Activated CD4-positive, alpha-beta T cell treated with anti-CD3 and anti-CD28 coated beads for 1 hour (primary cell): ENCODE data around the gene VOPP1.

ENCODE experiments used
- DNase-seq: peaks from one replicate; pipeline ENCODE4 v3.0.0-alpha.2; 2020

The VOPP1 gene

DNA sequence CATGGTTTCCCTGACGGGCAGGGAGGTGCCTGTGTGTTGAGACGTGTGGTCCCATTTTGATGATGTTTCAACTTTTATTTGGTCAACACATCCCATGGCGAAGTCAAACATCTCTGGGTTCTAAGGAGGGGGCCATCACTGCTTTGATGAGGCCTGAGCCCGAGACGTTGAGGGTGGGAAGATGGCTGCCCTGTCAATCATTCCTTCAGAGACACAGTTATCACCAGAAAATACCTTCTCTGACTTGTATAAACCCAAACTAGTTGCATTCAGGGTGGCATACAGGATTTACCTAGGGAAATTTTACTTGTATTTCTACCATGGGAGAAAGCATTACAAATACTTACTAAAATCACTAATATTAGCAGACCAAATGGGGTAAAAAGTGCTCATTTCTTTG, 64.6 kb downstream of the VOPP1 start:
- no peak for DNase-seq

DNA sequence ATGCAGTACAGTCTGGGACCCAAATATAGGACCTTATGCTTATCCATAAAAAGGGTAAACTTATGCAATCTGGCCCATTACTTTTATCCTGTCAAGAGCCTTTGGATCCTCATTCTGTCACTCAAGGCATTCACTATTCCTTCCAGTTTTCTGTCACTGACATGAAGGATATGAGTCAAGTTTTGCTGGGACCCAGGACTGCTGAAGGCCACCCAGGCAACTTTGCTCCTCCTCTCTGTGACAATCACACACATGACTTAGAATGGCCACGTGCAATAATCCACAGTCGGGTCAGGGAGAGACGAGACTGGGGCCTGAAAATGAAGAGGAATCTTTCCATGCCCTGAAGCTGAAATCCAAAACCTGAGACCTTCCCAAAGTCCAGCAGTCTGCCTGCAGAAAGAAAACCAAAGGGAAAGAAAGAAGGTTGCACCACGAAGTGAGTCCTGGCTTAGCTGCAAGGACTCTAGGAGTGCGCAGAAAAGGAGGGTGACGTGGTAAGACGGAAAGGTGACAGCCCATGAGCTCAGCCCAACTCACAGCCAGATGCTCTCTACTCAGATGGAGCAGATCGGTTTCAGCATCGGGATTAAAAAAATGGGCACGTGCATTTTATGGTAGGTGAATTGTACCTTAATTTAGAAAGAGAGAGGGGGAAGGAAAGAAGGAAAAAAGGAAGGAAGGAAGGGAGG, 67.2 kb downstream of the VOPP1 start:
- DNase-seq = no peak

GRCh38 chr7:55504093-55504859, 68.0 kb downstream of the VOPP1 start:
- no peak for DNase-seq

DNA sequence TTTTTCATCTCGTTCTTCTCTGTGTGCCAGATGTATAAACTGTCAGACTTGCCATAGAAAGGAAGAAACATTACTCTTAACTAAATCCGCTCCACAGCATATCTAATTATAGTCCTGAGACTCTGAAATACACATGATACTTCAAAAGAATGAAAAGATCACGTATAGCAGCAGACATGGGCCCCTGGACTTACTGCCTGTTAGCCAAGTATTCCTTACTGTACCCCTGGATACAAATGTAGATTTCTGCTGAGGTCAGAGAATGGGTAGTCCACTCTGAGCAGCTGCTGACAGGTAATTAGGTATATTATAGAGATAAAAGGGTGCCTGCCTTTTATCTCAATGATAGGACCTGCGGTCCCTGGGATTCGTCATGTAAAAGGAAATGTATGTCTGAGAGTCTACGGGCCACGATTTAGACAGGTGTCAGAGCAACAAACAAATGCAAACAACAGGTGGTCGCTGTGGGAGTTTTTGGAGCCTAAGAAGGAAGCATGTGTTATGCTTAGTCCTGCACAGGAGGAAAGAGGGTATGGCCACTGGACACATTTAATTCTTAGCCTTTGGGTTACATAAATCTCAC, 69.4 kb downstream of the VOPP1 start:
- DNase-seq = no peak

DNA sequence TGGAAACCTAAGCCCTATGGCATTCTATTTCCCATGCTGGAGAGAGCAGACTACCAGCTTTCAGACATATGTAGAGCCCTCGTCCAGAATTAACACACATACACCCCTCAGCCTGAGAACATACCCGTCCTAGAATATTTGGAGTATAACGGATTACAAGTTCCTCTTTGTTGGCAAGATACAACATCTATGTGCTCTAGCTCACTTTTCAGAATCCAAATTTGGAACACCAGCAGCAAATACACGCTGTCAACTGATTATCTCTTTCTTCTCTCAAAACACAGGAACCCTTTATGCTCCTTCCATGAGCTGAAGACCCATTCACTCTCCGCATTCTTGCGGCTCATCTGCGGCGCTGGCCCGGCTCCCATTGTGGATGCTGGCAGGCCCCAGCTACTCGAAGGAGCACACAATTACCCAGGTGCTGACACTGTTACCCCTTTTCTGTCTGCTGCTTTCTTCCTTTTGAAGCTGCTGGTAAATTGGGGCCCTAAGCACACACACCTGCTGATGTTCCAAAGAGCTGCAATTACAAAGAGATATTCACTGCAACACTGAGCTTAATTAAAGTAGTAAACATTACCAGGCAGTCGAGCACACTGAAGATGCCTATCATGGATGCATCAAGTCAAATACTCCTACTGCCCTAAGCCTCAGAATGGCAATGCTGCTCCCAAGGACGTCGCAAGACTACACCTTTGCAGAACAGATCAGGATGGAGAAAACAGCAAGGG, 70.0 kb downstream of the VOPP1 start:
- no peak for DNase-seq

DNA sequence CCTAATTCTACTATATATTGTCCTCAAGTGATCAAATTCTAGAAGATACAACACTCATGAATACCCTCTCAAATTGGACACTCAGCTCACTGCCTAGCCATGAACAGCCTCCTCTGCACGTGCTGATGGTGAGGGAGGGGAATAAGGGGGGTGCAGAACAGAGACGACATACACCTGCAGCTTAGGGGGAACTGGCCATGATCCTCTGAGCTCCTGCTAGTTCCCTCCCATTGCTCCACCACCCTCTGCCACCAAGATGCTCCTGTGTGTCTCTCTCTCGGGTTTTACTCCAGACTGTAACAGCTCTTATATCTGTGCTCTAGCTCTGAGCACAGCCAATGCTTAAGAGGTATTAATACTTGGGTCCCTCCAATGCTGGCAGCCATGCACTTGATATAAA, 70.7 kb downstream of the VOPP1 start:
- DNase-seq = no peak

DNA sequence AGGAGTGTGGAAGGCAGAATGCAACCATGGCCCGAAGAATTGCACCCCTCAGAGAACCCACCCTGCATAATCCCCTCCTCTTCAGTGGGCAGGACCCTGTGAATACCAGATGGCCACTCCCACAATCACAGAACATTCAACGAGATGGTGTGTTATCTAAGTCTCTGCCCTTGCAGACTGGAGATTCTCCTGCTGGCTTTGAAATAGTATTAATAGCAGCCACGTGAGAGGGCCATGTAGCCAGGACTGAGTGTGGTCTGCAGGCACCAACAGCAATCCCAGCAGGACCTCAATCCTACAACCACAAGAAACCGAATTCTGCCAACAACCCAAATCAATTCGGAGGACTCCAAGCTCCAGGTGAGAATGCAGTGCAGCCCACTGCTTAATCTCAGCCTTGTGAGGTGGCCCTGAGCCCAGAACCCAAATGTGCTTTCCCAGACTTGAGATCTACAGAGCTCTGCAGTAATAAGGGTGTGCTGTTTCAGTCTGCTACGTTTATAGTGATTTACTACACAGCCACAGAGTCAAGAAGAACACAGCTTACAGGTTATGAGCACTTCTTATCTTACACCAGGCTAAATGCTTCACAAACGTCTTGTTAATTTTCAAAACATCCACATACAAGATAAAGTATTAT, 72.1 kb downstream of the VOPP1 start:
- DNase-seq = no peak

DNA sequence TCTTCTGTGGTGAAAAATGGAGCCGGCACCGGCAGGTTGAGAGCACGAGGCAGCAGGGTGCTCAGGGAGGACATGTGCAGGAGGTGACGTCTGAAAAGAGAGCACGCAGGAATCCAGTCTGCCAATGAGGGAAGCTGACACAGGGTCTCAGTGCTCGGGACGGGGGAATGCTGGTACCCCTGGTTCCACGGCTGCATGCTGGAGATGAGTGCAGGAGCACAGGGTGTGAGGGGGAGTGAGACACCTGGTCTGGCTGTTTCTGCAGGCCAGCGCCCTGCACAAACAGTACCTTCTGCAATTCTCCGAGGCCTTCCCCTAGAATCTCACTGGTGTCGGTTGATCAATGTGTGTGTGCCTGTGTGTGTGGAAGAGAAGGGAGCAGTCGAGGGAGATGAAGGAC, 72.7 kb downstream of the VOPP1 start:
- no peak for DNase-seq

DNA sequence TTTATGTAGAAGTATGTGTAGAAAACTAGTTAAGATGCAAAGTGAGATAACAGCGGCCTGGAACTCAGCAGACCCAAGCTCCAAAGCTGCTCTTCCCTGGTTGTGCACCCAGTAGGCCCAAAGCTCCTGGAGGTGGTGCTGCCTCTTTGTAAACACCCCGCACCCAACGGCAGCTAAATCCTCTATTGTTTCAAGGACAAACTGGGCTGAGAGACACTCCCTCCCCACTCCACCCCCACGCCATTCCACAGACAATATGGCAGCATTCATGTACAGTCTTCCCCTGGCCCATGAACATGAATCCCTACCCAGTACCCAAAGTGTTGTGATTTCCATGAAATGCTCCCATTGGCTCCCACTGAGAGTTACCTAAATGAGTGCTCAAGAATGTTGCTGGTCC, 73.5 kb downstream of the VOPP1 start:
- DNase-seq = no peak

DNA sequence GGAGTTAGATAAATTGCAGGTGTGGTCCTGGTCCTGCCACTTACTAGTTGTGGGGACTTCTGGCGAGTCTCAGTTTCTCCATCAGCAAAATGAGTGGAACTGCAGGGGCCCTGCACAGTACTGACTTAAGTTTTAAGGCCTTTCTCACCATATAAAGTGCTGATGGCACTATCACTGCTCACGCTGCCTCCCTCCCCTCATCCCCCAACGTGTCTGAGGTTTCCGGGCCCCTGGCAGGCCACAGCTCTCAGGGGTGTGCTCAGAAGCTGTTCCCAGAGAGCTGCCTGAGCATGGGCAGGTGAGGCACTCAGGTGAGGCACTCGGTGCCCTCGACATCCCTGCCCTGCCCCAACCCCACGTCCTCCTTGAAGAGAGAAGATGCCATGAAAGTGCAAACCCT, 74.2 kb downstream of the VOPP1 start:
- DNase-seq = no peak

DNA sequence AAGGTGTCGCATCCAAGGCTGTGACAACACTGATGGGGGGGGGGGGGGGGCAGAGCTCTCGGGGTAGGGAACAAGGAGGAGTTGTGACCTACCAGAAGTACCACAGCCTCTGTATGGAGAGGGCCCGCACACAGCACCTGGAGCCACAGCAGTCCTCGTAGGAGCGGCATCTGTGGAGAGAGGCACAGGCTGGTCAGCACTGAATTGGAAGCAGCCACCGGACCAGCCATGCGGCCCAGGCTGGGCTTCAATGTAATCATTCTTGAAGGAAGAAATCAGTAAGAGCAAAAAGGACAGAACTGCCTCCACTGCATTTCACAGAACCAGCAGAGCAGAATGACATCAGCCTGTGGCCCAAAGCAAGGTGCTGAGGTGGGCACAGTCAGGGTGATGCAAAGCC, 74.8 kb downstream of the VOPP1 start:
- DNase-seq = no peak

GRCh38 chr7:55496906-55497305, 75.4 kb downstream of the VOPP1 start:
- DNase-seq = no peak

GRCh38 chr7:55494951-55495350, 77.4 kb downstream of the VOPP1 start:
- DNase-seq = no peak

DNA sequence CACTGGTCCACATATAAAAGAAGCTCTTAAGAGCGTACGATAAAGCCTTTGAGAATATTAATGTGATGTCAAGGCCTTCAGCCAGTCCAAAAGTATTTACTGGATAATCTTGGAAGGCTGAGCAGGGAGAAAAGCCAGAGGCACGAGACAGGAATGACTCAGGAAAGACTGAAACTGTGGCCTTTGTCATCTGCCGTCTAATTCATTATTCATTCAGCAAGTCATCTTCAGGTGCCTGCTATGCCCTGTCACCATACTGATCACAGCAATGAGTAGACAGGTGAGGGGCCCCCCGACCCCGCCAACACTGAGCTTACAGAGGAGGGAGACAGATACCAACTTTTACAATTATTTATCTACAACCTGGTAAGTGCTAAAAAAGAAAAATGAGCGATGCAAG, 78.9 kb downstream of the VOPP1 start:
- DNase-seq = no peak

DNA sequence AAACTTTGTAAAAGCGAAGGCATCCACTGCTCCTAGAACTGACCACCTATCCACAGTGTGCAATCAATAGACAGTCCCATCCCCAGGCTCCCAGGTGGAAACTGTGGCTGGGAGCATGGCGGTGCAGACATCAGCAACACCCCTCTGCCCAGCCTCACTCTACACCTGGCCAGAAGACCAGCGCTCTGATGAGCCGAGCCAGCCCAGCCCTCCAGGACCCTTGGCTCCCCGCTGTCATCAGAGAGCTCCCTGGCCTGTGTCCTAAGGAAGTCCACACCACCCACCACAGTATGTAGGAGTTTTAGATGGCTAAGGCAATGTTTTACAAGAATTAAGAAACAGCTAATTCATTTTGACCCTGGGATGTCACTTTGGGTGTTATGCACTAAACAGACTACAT, 81.0 kb downstream of the VOPP1 start:
- no peak for DNase-seq

GRCh38 chr7:55490099-55490498, 82.2 kb downstream of the VOPP1 start:
- no peak for DNase-seq

GRCh38 chr7:55489552-55489951, 82.8 kb downstream of the VOPP1 start:
- DNase-seq = no peak

DNA sequence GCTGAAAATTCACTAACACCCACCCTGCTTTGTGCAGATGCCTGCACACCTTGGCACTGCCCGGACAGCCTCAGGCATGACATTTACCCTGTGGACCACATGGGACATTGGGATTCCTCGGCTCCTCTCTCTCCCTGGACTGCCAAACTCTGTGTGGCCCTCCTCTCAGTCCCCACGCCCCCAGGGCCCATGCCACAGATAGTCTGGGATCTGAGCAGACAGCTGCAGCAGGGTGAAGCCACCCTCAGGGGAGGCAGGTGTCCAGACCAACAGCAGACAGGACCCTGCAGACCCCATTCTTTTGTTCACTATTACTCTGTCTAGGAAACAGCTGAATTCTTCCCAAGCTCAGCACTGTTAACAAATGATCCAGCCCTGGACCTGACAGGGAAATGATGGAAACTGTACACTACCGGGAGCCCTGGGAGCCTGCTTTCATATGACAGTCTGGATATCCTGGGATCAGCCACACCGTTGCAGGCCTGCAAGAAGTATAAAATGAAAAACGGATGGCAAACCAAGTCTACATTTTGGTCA, 83.4 kb downstream of the VOPP1 start:
- DNase-seq = no peak

- no peak for DNase-seq
Observed at GRCh38 chr7:55488216-55488615, 84.1 kb downstream of the VOPP1 start.

- DNase-seq = no peak
Observed at GRCh38 chr7:55486991-55487390, 85.3 kb downstream of the VOPP1 start.

- no peak for DNase-seq
Observed at GRCh38 chr7:55486192-55486590, 86.1 kb downstream of the VOPP1 start.

DNA sequence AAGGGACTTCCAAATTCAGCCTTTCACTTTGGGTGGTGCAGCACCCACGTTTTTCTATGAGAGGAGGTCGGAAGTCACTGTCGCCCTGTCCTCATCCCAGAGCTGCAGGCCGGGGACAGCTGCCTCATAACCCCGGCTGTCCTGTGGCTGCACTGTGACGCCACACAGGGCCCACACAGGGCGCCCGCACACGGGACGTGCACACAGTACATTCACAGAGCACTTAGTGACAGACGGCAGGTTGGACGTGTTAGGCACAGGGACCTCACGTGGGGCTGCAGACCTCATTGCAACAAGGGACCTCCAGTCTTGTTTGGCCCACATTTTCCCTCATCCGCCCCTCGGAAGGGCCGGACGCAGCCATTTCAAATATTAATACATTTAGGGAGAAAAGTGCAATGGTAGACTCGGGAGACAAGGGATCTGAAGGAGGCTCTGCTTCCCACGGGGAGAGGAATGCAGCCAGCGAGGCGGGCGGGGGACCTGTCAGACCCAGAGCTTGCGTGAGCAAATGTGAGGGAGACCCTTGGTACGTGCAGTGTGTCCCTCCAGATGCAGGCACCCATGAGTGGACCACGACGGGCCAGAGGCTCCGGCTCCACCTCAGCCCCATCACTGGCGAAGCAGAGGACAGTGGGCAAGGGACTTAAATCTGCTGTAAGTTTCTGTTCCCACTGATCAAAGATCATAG, 86.7 kb downstream of the VOPP1 start:
- no peak for DNase-seq
